Muscle of leg (tissue), 11 donors: ENCODE measurements around the gene MTHFD1. TPM values are rescaled to one million over a fixed set of nuclear protein-coding genes. Genes with fewer than 3 reads are reported as not detected.

Experiments
- DNase-seq: peaks from one replicate; pipeline ENCODE4 v3.0.0; 2013
- H3K27ac ChIP-seq: one replicate; pipeline ENCODE4 v1.5.1; 2013; ENCODE audit warnings: mild to moderate bottlenecking, low read length, control low read depth
- H3K27me3 ChIP-seq: one replicate; pipeline ENCODE4 v1.6.1; 2013; ENCODE audit warnings: low read length; ENCODE audit not compliant: control insufficient read depth, insufficient read depth
- H3K36me3 ChIP-seq: one replicate; pipeline ENCODE4 v1.6.1; 2013; ENCODE audit warnings: low read length; ENCODE audit not compliant: control insufficient read depth, insufficient read depth
- H3K4me1 ChIP-seq: one replicate; pipeline ENCODE4 v1.6.1; 2013; ENCODE audit warnings: low read length; ENCODE audit not compliant: control insufficient read depth, insufficient read depth
- H3K4me3 ChIP-seq: one replicate; pipeline ENCODE4 v1.5.1; 2013; ENCODE audit warnings: low read length, control low read depth
- H3K9me3 ChIP-seq: replicated peaks from 2 replicates; pipeline ENCODE4 v1.6.1; 2013; ENCODE audit warnings: low read depth, low read length; ENCODE audit not compliant: control insufficient read depth
- WGBS: methylation state at CpG from one replicate; pipeline ENCODE4 v1.1.5; 2013; ENCODE audit warnings: missing lambda C conversion rate; ENCODE audit not compliant: insufficient coverage; 5-methylcytosine and 5-hydroxymethylcytosine counted together
- polyA plus RNA-seq, 8 donors: library from polyadenylated mRNA; unstranded; fragments of 120-200 nt; gene quantifications; one replicate each; pipeline versions ENCODE4 v1.2.1 to v1.2.3, GENCODE V29; 2013; ENCODE audit warnings: inconsistent platforms in 1 of 8, low replicate concordance in 1 of 8; ENCODE audit not compliant: insufficient read length in 8 of 8, insufficient read depth in 1 of 8
- total RNA-seq: library from RNA; stranded (reverse); fragments of 120-200 nt; gene quantifications from one replicate; pipeline ENCODE4 v1.2.4, GENCODE V29; 2013

The MTHFD1 gene
- total and polyA plus RNA-seq, 9 donors, result 21.2 to 52.9 (median 45.4) TPM

- Histone ChIP-seq H3K4me1 (no peaks in the 10 kb centered on the region), H3K4me3 (no peak overlapping the region), H3K9me3 (no peaks in the 10 kb centered on the region), H3K27ac (no peak overlapping the region), H3K27me3 (no peaks in the 10 kb centered on the region), H3K36me3 (peaks cover 19% of the 10 kb centered on the region)
- WGBS, result no CpG with 5 or more reads among the region's 1 CpG
- no peak for DNase-seq
Observed at GRCh38 chr14:64401949-64402348, 13.8 kb downstream of the MTHFD1 start.

DNA sequence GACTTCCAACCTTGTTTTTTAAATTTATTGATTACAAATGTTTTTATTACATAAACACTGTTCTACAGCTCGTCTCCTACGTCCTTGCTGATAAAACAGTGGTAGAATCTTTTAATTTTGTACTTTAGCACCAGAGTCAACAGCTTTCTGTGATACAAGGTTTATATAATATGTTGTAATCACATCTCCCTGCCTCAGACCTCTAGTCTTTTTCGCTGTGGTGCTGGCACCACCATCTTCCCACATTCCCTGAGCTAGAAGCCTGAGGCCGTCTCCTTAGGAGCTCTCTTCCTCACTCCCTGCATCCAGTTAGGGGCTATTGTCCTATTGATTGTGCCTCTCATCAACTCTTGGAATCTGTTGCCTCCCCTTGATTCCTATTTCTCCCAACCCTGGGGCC lies 17.1 kb downstream of the MTHFD1 start:
- no peaks in the 10 kb centered on the region for H3K27me3 ChIP-seq
- H3K4me1 ChIP-seq, result no peaks in the 10 kb centered on the region
- H3K9me3 ChIP-seq, result no peaks in the 10 kb centered on the region
- 94% methylated on average over 2 of the region's 4 CpGs for whole genome bisulfite sequencing
- no peak overlapping the region for H3K27ac ChIP-seq
- no peak overlapping the region for H3K4me3 ChIP-seq
- DNase-seq, result no peak
- H3K36me3 ChIP-seq, result peaks cover 19% of the 10 kb centered on the region

DNA sequence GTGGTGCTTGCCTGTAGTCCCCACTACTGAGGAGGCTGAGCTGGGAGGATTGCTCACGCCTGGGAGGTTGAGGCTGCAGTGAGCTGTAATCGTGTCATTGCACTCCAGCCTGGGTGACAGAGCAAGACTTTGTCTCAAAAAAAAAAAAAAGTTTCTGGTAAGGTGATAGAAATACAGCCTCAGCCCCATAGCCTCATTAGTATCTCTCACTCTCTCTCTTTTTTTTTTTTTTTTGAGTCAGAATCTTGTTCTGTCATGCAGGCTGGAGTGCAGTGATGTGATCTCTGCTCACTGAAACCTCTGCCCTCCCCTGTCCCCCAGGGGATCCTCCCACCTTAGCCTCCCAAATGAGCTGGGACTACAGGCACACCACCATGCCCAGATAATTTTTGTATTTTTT lies 19.2 kb downstream of the MTHFD1 start:
- no peaks in the 10 kb centered on the region for H3K4me1 ChIP-seq
- no peak overlapping the region for H3K4me3 ChIP-seq
- no peaks in the 10 kb centered on the region for H3K9me3 ChIP-seq
- no peak for DNase-seq
- peaks cover 15% of the 10 kb centered on the region for H3K36me3 ChIP-seq
- no peak overlapping the region for H3K27ac ChIP-seq
- no peaks in the 10 kb centered on the region for H3K27me3 ChIP-seq
- WGBS, result 100% methylated on average over 1 of the region's 2 CpGs

- H3K27me3 ChIP-seq, result no peaks in the 10 kb centered on the region
- H3K4me1 ChIP-seq, result no peaks in the 10 kb centered on the region
- no peak for DNase-seq
- no peak overlapping the region for H3K4me3 ChIP-seq
- H3K9me3 ChIP-seq, result no peaks in the 10 kb centered on the region
- no peak overlapping the region for H3K27ac ChIP-seq
- no CpG with 5 or more reads among the region's 7 CpGs for WGBS
- peaks cover 15% of the 10 kb centered on the region for H3K36me3 ChIP-seq
Observed at GRCh38 chr14:64409126-64409920, 21.2 kb downstream of the MTHFD1 start.

GRCh38 chr14:64410084-64410774 lies 22.1 kb downstream of the MTHFD1 start:
- H3K27me3 ChIP-seq, result no peaks in the 10 kb centered on the region
- 67% methylated on average over 1 of the region's 5 CpGs for WGBS
- no peak overlapping the region for H3K4me3 ChIP-seq
- H3K27ac ChIP-seq, result no peak overlapping the region
- H3K36me3 ChIP-seq, result peaks cover 13% of the 10 kb centered on the region
- no peaks in the 10 kb centered on the region for H3K9me3 ChIP-seq
- no peaks in the 10 kb centered on the region for H3K4me1 ChIP-seq
- DNase-seq, result no peak

GRCh38 chr14:64411001-64411400 lies 22.8 kb downstream of the MTHFD1 start:
- Histone ChIP-seq H3K36me3 (peaks cover 20% of the 10 kb centered on the region), H3K27ac (no peak overlapping the region), H3K27me3 (no peaks in the 10 kb centered on the region), H3K9me3 (no peaks in the 10 kb centered on the region), H3K4me1 (no peaks in the 10 kb centered on the region), H3K4me3 (no peak overlapping the region)
- DNase-seq, result no peak
- 93% methylated on average over 1 of the region's 4 CpGs for WGBS

GRCh38 chr14:64412237-64412636 lies 24.1 kb downstream of the MTHFD1 start:
- Histone ChIP-seq H3K36me3 (peaks cover 24% of the 10 kb centered on the region), H3K9me3 (no peaks in the 10 kb centered on the region), H3K27me3 (no peaks in the 10 kb centered on the region), H3K4me1 (no peaks in the 10 kb centered on the region), H3K4me3 (no peak overlapping the region), H3K27ac (no peak overlapping the region)
- no peak for DNase-seq
- no CpG with 5 or more reads among the region's 1 CpG for WGBS

DNA sequence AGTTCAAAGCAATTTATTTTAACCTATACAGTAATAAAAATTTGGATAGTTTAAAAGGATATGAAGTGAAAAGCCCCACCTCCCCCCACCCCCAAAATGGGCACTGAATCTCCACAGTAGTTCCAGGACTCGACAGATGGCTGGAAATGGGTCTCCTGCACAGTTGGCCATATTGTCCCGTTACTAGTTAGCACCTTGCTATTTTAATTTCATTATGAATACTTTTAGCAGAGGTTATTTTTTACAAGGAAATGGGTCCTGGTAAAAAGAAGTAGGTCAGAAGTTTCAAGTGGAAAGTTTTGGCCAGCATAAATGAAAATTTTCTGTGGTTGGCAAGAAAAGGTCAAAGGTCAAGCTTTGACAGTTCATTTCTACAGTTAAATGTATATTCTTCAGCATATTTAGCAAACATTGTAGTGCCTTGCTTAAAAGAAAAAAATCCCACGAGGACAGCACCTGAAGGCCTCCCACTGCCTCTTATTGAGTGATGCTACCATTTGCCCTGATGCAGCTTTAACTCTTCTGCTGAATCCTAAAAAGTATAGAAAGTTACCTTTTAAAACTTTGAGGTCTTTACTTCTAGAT lies 28.3 kb downstream of the MTHFD1 start:
- no peak for DNase-seq
- Histone ChIP-seq H3K27ac (no peak overlapping the region), H3K9me3 (no peaks in the 10 kb centered on the region), H3K4me1 (no peaks in the 10 kb centered on the region), H3K36me3 (peaks cover 51% of the 10 kb centered on the region), H3K27me3 (no peaks in the 10 kb centered on the region), H3K4me3 (no peak overlapping the region)
- no CpG with 5 or more reads among the region's 3 CpGs for WGBS

- no peak for DNase-seq
- 100% methylated on average over 1 of the region's 5 CpGs for WGBS
- Histone ChIP-seq H3K9me3 (no peaks in the 10 kb centered on the region), H3K27me3 (no peaks in the 10 kb centered on the region), H3K27ac (no peak overlapping the region), H3K36me3 (peaks cover 50% of the 10 kb centered on the region), H3K4me1 (no peaks in the 10 kb centered on the region), H3K4me3 (no peak overlapping the region)
Observed at GRCh38 chr14:64417055-64417770, 29.1 kb downstream of the MTHFD1 start.

- H3K36me3 ChIP-seq, result peaks cover 52% of the 10 kb centered on the region
- H3K27ac ChIP-seq, result no peak overlapping the region
Observed at GRCh38 chr14:64417771-64418125, 29.6 kb downstream of the MTHFD1 start.

More at GRCh38 chr14:64417771-64418125, 29.6 kb downstream of the MTHFD1 start:
- H3K27me3 ChIP-seq, result no peaks in the 10 kb centered on the region
- 90% methylated on average over 2 of the region's 7 CpGs for WGBS
- H3K4me1 ChIP-seq, result no peaks in the 10 kb centered on the region
- no peak for DNase-seq
- no peaks in the 10 kb centered on the region for H3K9me3 ChIP-seq
- H3K4me3 ChIP-seq, result no peak overlapping the region
